HEK293T (cell line): Measurements from ENCODE around the gene HEXIM2.

ENCODE experiments used
- CTCF ChIA-PET: fragments of 350-600 bp; formaldehyde crosslinking; extraction: SDS; loops from one replicate; lab custom pipeline; 2021; ENCODE audit warnings: antibody characterized with exemption, inconsistent platforms; lab: Yijun Ruan, JAX
- POLR2A ChIA-PET: fragments of 350-600 bp; formaldehyde crosslinking; extraction: SDS; loops from one replicate; lab custom pipeline; 2020; ENCODE audit warnings: antibody characterized with exemption, inconsistent platforms; lab: Yijun Ruan, JAX
- DNase-seq: peaks from one replicate; pipeline ENCODE4 v3.0.0; 2012; ENCODE audit warnings: mixed read lengths; ENCODE audit errors: extremely low spot score
- ARNT ChIP-seq: fragments of 450-650 bp; IDR thresholded peaks from 2 replicates; pipeline ENCODE4 v1.6.1; 2017; ENCODE audit warnings: mild to moderate bottlenecking
- BHLHE40 ChIP-seq: fragments of 450-650 bp; IDR thresholded peaks from 2 replicates; pipeline ENCODE4 v1.6.1; 2016; ENCODE audit warnings: mild to moderate bottlenecking, moderate library complexity, borderline replicate concordance
- CTBP1 ChIP-seq: fragments of 450-650 bp; IDR thresholded peaks from 2 replicates; pipeline ENCODE4 v1.6.1; 2016; ENCODE audit warnings: borderline replicate concordance
- ELF4 ChIP-seq: fragments of 450-650 bp; IDR thresholded peaks from 2 replicates; pipeline ENCODE4 v1.6.1; 2017; ENCODE audit warnings: antibody characterized with exemption
- FOXA1 ChIP-seq: fragments of 450-650 bp; IDR thresholded peaks from 2 replicates; pipeline ENCODE4 v1.6.1; 2016; ENCODE audit warnings: mild to moderate bottlenecking
- FOXK2 ChIP-seq: fragments of 450-650 bp; IDR thresholded peaks from 2 replicates; pipeline ENCODE4 v1.6.1; 2016; ENCODE audit warnings: mild to moderate bottlenecking
- FOXM1 ChIP-seq: fragments of 450-650 bp; IDR thresholded peaks from 2 replicates; pipeline ENCODE4 v1.6.1; 2017; ENCODE audit warnings: mild to moderate bottlenecking, borderline replicate concordance
- HDGF ChIP-seq: fragments of 450-650 bp; IDR thresholded peaks from 2 replicates; pipeline ENCODE4 v1.6.1; 2017; ENCODE audit warnings: antibody characterized with exemption, borderline replicate concordance
- L3MBTL2 ChIP-seq: fragments of 450-650 bp; conservative IDR thresholded peaks from 2 replicates; pipeline ENCODE4 v1.6.1; 2016; ENCODE audit warnings: mild to moderate bottlenecking
- LEF1 ChIP-seq: fragments of 450-650 bp; IDR thresholded peaks from 2 replicates; pipeline ENCODE4 v1.6.1; 2017; ENCODE audit warnings: mild to moderate bottlenecking, borderline replicate concordance
- NFRKB ChIP-seq: fragments of 450-650 bp; IDR thresholded peaks from 2 replicates; pipeline ENCODE4 v1.6.1; 2016; ENCODE audit warnings: mild to moderate bottlenecking, moderate library complexity
- SP1 ChIP-seq: fragments of 450-650 bp; IDR thresholded peaks from 2 replicates; pipeline ENCODE4 v1.6.1; 2017
- SUZ12 ChIP-seq: fragments of 450-650 bp; IDR thresholded peaks from 2 replicates; pipeline ENCODE4 v1.6.1; 2016; ENCODE audit warnings: mild to moderate bottlenecking
- TARDBP ChIP-seq: fragments of 450-650 bp; IDR thresholded peaks from 2 replicates; pipeline ENCODE4 v1.6.1; 2016
- ZNF384 ChIP-seq: fragments of 450-650 bp; IDR thresholded peaks from 2 replicates; pipeline ENCODE4 v1.6.1; 2016
- TF ChIP-seq, protein P1 (sequence below): fragments of 450-650 bp; IDR thresholded peaks from 2 replicates; pipeline ENCODE4 v1.6.1; 2016

Gene HEXIM2

GRCh38 chr17:45135978-45136791 is 25.5 kb upstream of the HEXIM2 start:
- POLR2A ChIA-PET: interaction anchor here (0.7 to 3.6 kb wide), 11 partner anchors 8 to 83 kb away, joined by 3 to 69 read pairs (median 6); partner anchors contain the start of genes HEXIM1 and HEXIM2
- DNase-seq: no peak
- CTCF ChIA-PET: interaction anchor here (0.5 to 2.8 kb wide), 73 partner anchors 7 to 633 kb away, joined by 3 to 106 read pairs (median 4); partner anchors contain the start of genes GPATCH8, HEXIM1, HEXIM2 and MAP3K14
- TF ChIP-seq BHLHE40: no peak
- no peak for TF ChIP-seq HDGF
- TF ChIP-seq, protein P1, sequence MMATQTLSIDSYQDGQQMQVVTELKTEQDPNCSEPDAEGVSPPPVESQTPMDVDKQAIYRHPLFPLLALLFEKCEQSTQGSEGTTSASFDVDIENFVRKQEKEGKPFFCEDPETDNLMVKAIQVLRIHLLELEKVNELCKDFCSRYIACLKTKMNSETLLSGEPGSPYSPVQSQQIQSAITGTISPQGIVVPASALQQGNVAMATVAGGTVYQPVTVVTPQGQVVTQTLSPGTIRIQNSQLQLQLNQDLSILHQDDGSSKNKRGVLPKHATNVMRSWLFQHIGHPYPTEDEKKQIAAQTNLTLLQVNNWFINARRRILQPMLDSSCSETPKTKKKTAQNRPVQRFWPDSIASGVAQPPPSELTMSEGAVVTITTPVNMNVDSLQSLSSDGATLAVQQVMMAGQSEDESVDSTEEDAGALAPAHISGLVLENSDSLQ: no peak
- no peak for TF ChIP-seq FOXK2

DNA sequence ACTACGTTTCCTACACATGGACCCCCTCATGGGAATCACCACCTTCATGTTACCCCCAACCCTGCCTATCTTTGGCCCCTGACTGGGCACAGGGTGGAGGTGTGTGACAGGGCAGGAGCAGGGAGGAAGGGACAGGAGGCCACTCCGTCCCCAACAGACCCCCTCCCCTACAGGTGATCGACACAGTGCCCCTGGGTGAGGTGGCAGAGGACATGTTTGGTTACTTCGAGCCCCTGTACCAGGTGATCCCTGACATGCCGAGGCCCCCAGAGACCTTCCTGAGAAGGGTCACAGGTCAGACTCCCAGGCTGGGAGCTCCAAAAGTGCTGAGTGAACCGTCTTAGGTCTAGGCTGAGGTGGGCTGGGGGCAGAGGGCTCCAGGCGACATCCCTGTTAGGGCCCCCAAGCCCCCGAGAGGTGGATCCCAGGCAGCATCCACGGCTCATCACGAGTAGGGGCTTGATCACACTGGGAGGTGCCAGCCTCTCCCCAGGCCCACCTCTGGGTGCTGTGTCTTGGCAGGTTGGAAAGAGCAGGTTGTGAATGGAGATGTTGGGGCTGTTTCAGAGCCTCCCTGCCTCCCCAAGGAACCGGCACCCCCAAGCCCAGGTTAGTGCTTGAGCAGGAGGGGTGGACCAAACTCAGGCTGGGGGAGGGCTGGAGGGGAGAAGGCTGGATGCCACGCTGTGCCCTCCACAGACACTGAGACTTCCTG is 24.7 kb upstream of the HEXIM2 start:
- CTCF ChIA-PET: interaction anchor here (0.5 to 2.7 kb wide), 5 partner anchors 9 to 325 kb away, joined by 3 to 78 read pairs (median 30); partner anchors contain the start of gene HEXIM2
- POLR2A ChIA-PET: interaction anchor here (1.8 to 3.6 kb wide), 3 partner anchors 9 to 23 kb away, joined by 8 to 69 read pairs (median 25); partner anchors contain the start of genes HEXIM1 and HEXIM2
- TF ChIP-seq L3MBTL2: no peak
- TF ChIP-seq HDGF: no peak
- TF ChIP-seq NFRKB: no peak
- TF ChIP-seq ELF4: no peak
- TF ChIP-seq FOXK2: no peak
- no peak for TF ChIP-seq CTBP1
- TF ChIP-seq, protein P1: no peak
- TF ChIP-seq ZNF384: no peak
- TF ChIP-seq SUZ12: no peak
- TF ChIP-seq FOXA1: no peak
- TF ChIP-seq FOXM1: no peak
- no peak for TF ChIP-seq BHLHE40
- TF ChIP-seq LEF1: no peak
- no peak for TF ChIP-seq TARDBP
- no peak for TF ChIP-seq ARNT
- no peak for TF ChIP-seq SP1
- no peak for DNase-seq

DNA sequence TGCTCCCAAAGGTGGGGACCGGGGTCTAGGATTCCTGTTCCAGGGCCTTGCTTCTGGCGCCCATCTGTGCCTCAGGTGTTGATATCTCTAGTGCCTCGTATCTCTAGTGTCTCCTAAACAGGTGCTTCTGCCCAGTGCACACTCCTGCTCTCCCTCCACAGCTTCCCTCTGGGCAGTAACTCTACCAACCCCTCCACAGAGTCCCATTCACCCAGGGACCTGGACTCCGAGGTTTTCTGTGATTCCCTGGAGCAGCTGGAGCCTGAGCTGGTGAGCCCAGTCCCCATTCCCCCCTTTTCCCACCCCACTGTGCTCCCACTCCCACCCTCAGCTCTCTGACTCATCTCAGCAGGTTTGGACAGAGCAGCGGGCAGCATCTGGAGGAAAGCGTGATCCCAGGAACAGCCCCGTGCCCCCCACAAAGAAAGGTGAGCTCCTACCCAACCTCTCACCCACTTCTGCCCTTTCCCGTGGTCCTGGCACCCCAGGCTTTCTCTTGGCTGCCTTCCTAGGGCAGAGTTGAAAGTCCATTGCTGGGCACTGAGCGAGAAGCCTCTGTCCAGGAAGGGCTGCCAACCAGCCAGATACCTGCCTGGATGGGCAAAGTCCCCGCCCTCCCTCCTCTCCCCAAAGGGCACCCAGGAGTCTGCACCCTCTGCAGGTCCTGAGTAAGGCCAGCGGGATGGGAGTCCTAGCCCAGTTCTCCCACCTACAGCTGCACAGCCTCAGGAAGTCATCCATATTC is 23.9 kb upstream of the HEXIM2 start:
- DNase-seq: no peak
- POLR2A ChIA-PET: interaction anchor here (3.6 kb wide), 1 partner anchor 12 kb away, joined by 69 read pairs; the partner anchor contains the start of gene HEXIM1
- CTCF ChIA-PET: interaction anchor here (0.5 to 1.3 kb wide), 3 partner anchors 60 to 326 kb away, joined by 3 to 4 read pairs (median 3); no protein-coding TSS in a partner anchor
- TF ChIP-seq NFRKB (no peak), ELF4 (no peak), ARNT (no peak), TARDBP (no peak), FOXK2 (no peak), FOXA1 (no peak), SP1 (no peak), BHLHE40 (no peak), HDGF (no peak), ZNF384 (no peak), SUZ12 (no peak), FOXM1 (no peak), L3MBTL2 (no peak), LEF1 (no peak), CTBP1 (no peak)
- TF ChIP-seq, protein P1: no peak

DNA sequence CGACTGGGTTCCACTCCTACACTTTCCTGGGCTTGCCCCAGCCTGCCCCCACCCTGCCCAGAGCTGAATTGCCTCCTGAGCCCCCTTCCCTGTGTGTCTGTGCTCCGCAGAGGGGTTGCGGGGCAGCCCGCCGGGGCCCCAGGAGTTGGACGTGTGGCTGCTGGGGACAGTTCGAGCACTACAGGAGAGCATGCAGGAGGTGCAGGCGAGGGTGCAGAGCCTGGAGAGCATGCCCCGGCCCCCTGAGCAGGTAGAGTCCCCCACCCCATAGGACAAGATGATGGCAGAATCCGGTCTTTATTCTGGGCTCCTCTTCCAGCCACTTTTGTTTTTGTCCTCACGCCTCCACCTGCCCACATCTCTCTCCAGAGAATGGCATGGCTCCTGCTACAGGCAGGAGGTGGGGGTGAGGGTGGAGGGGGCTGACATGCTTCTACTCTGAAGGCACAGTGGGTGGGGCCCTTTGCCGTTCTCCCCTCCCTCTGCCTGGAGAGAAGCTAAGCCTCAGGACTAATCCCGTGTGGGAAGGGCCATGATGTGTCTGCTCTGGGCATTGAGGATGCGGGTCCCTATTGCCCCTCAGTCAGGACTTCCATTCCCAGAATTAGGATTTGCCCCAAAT is 22.7 kb upstream of the HEXIM2 start:
- CTCF ChIA-PET: interaction anchor here (0.6 to 1.3 kb wide), 2 partner anchors 25 to 59 kb away, joined by 3 to 4 read pairs; no protein-coding TSS in a partner anchor
- no peak for DNase-seq
- TF ChIP-seq ARNT: no peak
- POLR2A ChIA-PET: interaction anchor here (1.5 kb wide), 3 partner anchors 9 to 22 kb away, joined by 5 to 17 read pairs (median 10); partner anchors contain the start of genes HEXIM1 and HEXIM2

- CTCF ChIA-PET: interaction anchor here (0.9 kb wide), 1 partner anchor 59 kb away, joined by 3 read pairs; no protein-coding TSS in a partner anchor
- POLR2A ChIA-PET: interaction anchor here (1.5 kb wide), 3 partner anchors 9 to 22 kb away, joined by 5 to 17 read pairs (median 10); partner anchors contain the start of genes HEXIM1 and HEXIM2
- no peak for DNase-seq
- TF ChIP-seq ARNT: no peak
Measured at GRCh38 chr17:45139533-45139920, 22.1 kb upstream of the HEXIM2 start.
